ENCODE data around the gene SELENON. TPM values are rescaled to one million over a fixed set of nuclear protein-coding genes. Genes with fewer than 3 reads are reported as not detected.

The SELENON gene
- total and polyA plus RNA-seq, 10 of the 15 experiments (the other 5 are each of a cell fraction or from before 2014, with no cell fraction given): 0.07 to 5.1 (median 0.80) TPM

- FAIRE-seq: no peak
- Histone ChIP-seq H3K4me3 (no peak overlapping the region), H3K9ac (ENCODE audit: control insufficient read depth, insufficient read depth, low read length) (no peak overlapping the region), H2AFZ (ENCODE audit: control insufficient read depth, low read depth, low read length) (no peak overlapping the region), H3K27me3 (replicated peaks in 1 of 2; ENCODE audit: control insufficient read depth in 2 of 2, insufficient read depth in 2 of 2, low read length in 1 of 2) (peaks cover 2% of the 10 kb centered on the region in 2 experiments; a peak in 2 of 4 replicates), H3K9me3 (replicated peaks; ENCODE audit: control insufficient read depth, insufficient read depth, low read length) (no peaks in the 10 kb centered on the region), H3K36me3 (ENCODE audit: control insufficient read depth in 2 of 2, insufficient read depth in 2 of 2, low read length in 1 of 2) (no peaks in the 10 kb centered on the region), H3K27ac (ENCODE audit: control insufficient read depth, insufficient read depth) (no peak overlapping the region), H3K79me2 (ENCODE audit: control insufficient read depth, insufficient read depth, low read length) (no peaks in the 10 kb centered on the region), H3K4me2 (ENCODE audit: control insufficient read depth, insufficient read depth) (no peak overlapping the region), H4K20me1 (ENCODE audit: control insufficient read depth, insufficient read depth) (no peaks in the 10 kb centered on the region), H3K4me1 (ENCODE audit: control insufficient read depth, insufficient read depth, low read length) (no peaks in the 10 kb centered on the region)
- no peak for ATAC-seq
- intact Hi-C loops (cut with micrococcal nuclease; ENCODE audit: unreplicated experiment) (no loop called here), in situ Hi-C loops (cut with MboI) (loop anchor here (5.0 kb wide), 1 partner anchor 52 kb away; no protein-coding TSS in a partner anchor)
- 32% methylated on average over 8 of the region's 8 CpGs for WGBS (ENCODE audit: insufficient coverage, insufficient replicate concordance, low lambda C conversion rate, missing lambda C conversion rate)
- POLR2A ChIA-PET: interaction anchor here (0.7 kb wide), 1 partner anchor 192 kb away, joined by 3 read pairs; no protein-coding TSS in a partner anchor
- TF ChIP-seq ZNF217 (IDR thresholded peaks at IDR 0.05) (no peak), RBBP5 (conservative IDR thresholded peaks at IDR 0.05) (no peak), SUZ12 (IDR thresholded peaks at IDR 0.05; ENCODE audit: unreplicated experiment) (no peak), ELK1 (IDR thresholded peaks at IDR 0.05; ENCODE audit: low read depth, low read length) (no peak), EP300 (IDR thresholded peaks at IDR 0.05; ENCODE audit: borderline replicate concordance in 1 of 2, control insufficient read depth in 1 of 2, low read depth in 2 of 2, low read length in 2 of 2) (no peak), PKNOX1 (IDR thresholded peaks at IDR 0.05) (no peak), ZBTB11 (CRISPR knock-in tag; IDR thresholded peaks at IDR 0.05) (no peak), BACH1 (IDR thresholded peaks at IDR 0.05; ENCODE audit: borderline replicate concordance) (no peak), TCF12 (IDR thresholded peaks at IDR 0.05; ENCODE audit: low read depth, low read length) (no peak), MAX (IDR thresholded peaks at IDR 0.05; ENCODE audit: low read depth, low read length) (no peak), NBN (IDR thresholded peaks at IDR 0.05) (no peak)
- SMC1A ChIA-PET (ENCODE audit: uncharacterized antibody, unreplicated experiment): interaction anchor here (1.1 kb wide), 1 partner anchor 368 kb away, joined by 6 read pairs; no protein-coding TSS in a partner anchor
- CTCF ChIA-PET: interaction anchor here (0.9 to 1.4 kb wide), 2 partner anchors 273 to 290 kb away, joined by 3 read pairs; no protein-coding TSS in a partner anchor
- no peak for DNase-seq (ENCODE audit: low read depth, low spot score)
- RAD21 ChIA-PET (ENCODE audit: unreplicated experiment): interaction anchor here (1.3 to 2.0 kb wide), 2 partner anchors 185 to 291 kb away, joined by 4 to 6 read pairs; no protein-coding TSS in a partner anchor
- BruUV-seq (replicated peaks): no TSS peak
Measured at GRCh38 chr1:25794325-25794724, 5.7 kb upstream of the SELENON start.

Measured in GM12878 (cell line).